ENCODE results near the gene MCFD2.
"Not testable (repeated sequence)": the region's sequence is repeated elsewhere in the genome, so short reads cannot be mapped to it uniquely, and the experiment has no call there.

MCFD2 gene

GRCh38 chr2:46876741-46877384 lies 38.7 kb downstream of the MCFD2 start:
- DNase-seq (ENCODE audit: insufficient read length) (no peak), FAIRE-seq (no peak)
- no peak for TF ChIP-seq TAF1 (IDR thresholded peaks at IDR 0.05; ENCODE audit: borderline replicate concordance, low read depth, low read length)

- FAIRE-seq; DNase-seq (ENCODE audit: insufficient read length): not testable (repeated sequence)
Observed at GRCh38 chr2:46875962-46876689, 39.5 kb downstream of the MCFD2 start.

GRCh38 chr2:46875226-46875899 lies 40.2 kb downstream of the MCFD2 start:
- no peak for DNase-seq (ENCODE audit: insufficient read length)
- no peak for FAIRE-seq
- no peak for TF ChIP-seq TAF1 (IDR thresholded peaks at IDR 0.05; ENCODE audit: borderline replicate concordance, low read depth, low read length)
- TF ChIP-seq POLR2A (IDR thresholded peaks at IDR 0.05; ENCODE audit: low read depth, low read length), result no peak
- TF ChIP-seq POLR2AphosphoS5 (IDR thresholded peaks at IDR 0.05; ENCODE audit: low read depth, low read length), result no peak

- DNase-seq (ENCODE audit: insufficient read length) (no peak), FAIRE-seq (no peak)
- TF ChIP-seq POLR2AphosphoS5 (IDR thresholded peaks at IDR 0.05; ENCODE audit: low read depth, low read length), result no peak
- TF ChIP-seq POLR2A (IDR thresholded peaks at IDR 0.05; ENCODE audit: low read depth, low read length), result no peak
- no peak for TF ChIP-seq TAF1 (IDR thresholded peaks at IDR 0.05; ENCODE audit: borderline replicate concordance, low read depth, low read length)
Observed at GRCh38 chr2:46874236-46874929, 41.2 kb downstream of the MCFD2 start.

- no peak for FAIRE-seq
- DNase-seq (ENCODE audit: insufficient read length), result no peak
- TF ChIP-seq POLR2AphosphoS5 (IDR thresholded peaks at IDR 0.05; ENCODE audit: low read depth, low read length) (no peak), TAF1 (IDR thresholded peaks at IDR 0.05; ENCODE audit: borderline replicate concordance, low read depth, low read length) (no peak), POLR2A (IDR thresholded peaks at IDR 0.05; ENCODE audit: low read depth, low read length) (no peak)
Observed at GRCh38 chr2:46873604-46874068, 42.0 kb downstream of the MCFD2 start.

- FAIRE-seq (no peak), DNase-seq (ENCODE audit: insufficient read length) (no peak)
- no peak for TF ChIP-seq POLR2A (IDR thresholded peaks at IDR 0.05; ENCODE audit: low read depth, low read length)
- TF ChIP-seq TAF1 (IDR thresholded peaks at IDR 0.05; ENCODE audit: borderline replicate concordance, low read depth, low read length), result no peak
- no peak for TF ChIP-seq POLR2AphosphoS5 (IDR thresholded peaks at IDR 0.05; ENCODE audit: low read depth, low read length)
Observed at GRCh38 chr2:46872902-46873603, 42.6 kb downstream of the MCFD2 start.

GRCh38 chr2:46871976-46872381 lies 43.6 kb downstream of the MCFD2 start:
- FAIRE-seq (no peak), DNase-seq (ENCODE audit: insufficient read length) (no peak)
- no peak for TF ChIP-seq POLR2AphosphoS5 (IDR thresholded peaks at IDR 0.05; ENCODE audit: low read depth, low read length)

- DNase-seq (ENCODE audit: insufficient read length) (no peak), FAIRE-seq (no peak)
- TF ChIP-seq TAF1 (IDR thresholded peaks at IDR 0.05; ENCODE audit: borderline replicate concordance, low read depth, low read length) (no peak), POLR2AphosphoS5 (IDR thresholded peaks at IDR 0.05; ENCODE audit: low read depth, low read length) (no peak), POLR2A (IDR thresholded peaks at IDR 0.05; ENCODE audit: low read depth, low read length) (no peak)
Observed at GRCh38 chr2:46870051-46870839, 45.4 kb downstream of the MCFD2 start.

GRCh38 chr2:46869621-46870020 lies 46.0 kb downstream of the MCFD2 start:
- no peak for DNase-seq (ENCODE audit: insufficient read length)
- TF ChIP-seq TAF1 (IDR thresholded peaks at IDR 0.05; ENCODE audit: borderline replicate concordance, low read depth, low read length) (no peak), POLR2AphosphoS5 (IDR thresholded peaks at IDR 0.05; ENCODE audit: low read depth, low read length) (no peak), POLR2A (IDR thresholded peaks at IDR 0.05; ENCODE audit: low read depth, low read length) (no peak)
- no peak for FAIRE-seq

GRCh38 chr2:46866770-46867246 lies 48.8 kb downstream of the MCFD2 start:
- DNase-seq (ENCODE audit: insufficient read length), result no peak
- TF ChIP-seq POLR2AphosphoS5 (IDR thresholded peaks at IDR 0.05; ENCODE audit: low read depth, low read length) (no peak), POLR2A (IDR thresholded peaks at IDR 0.05; ENCODE audit: low read depth, low read length) (no peak), TAF1 (IDR thresholded peaks at IDR 0.05; ENCODE audit: borderline replicate concordance, low read depth, low read length) (no peak)
- no peak for FAIRE-seq

Data from GM12892 (cell line).